WTC11 (cell line): Measurements from ENCODE around the gene CBFB. TPM values are rescaled to one million over a fixed set of nuclear protein-coding genes. Genes with fewer than 3 reads are reported as not detected.

Experiments used
- ATAC-seq: fragments of 200-7000 bp; cut with Tn5 transposase; 2 replicates; pipeline ENCODE4 v1.10.0; 2021; ENCODE audit warnings: mild to moderate bottlenecking, moderate library complexity
- CTCF ChIA-PET: fragments of 300-600 bp; sonication (Branson Sonifier 250); formaldehyde crosslinking; loops from one replicate; lab custom pipeline; 2021; ENCODE audit warnings: antibody characterized with exemption; lab: Charles Lee
- POLR2A ChIA-PET: fragments of 350-600 bp; sonication (Branson Sonifier 250); formaldehyde crosslinking; loops from one replicate; lab custom pipeline; 2021; ENCODE audit warnings: antibody characterized with exemption; lab: Charles Lee
- DNase-seq: peaks from one replicate; pipeline ENCODE4 v3.0.0; 2021; ENCODE audit warnings: low spot score
- H3K27ac Mint-ChIP-seq: 2 replicates; pipeline ENCODE4 v1.8.0; 2021; ENCODE audit warnings: mixed read lengths
- H3K27me3 Mint-ChIP-seq: 2 replicates; pipeline ENCODE4 v1.8.0; 2021; ENCODE audit warnings: low read depth, mild to moderate bottlenecking, moderate library complexity, mixed read lengths
- H3K36me3 Mint-ChIP-seq: 2 replicates; pipeline ENCODE4 v1.8.0; 2021; ENCODE audit warnings: mixed read lengths
- H3K4me1 Mint-ChIP-seq: 2 replicates; pipeline ENCODE4 v1.8.0; 2022; ENCODE audit warnings: mixed read lengths
- H3K4me3 Mint-ChIP-seq: 2 replicates; pipeline ENCODE4 v1.8.0; 2021; ENCODE audit warnings: mild to moderate bottlenecking, moderate library complexity, mixed read lengths
- H3K9me3 Mint-ChIP-seq: 2 replicates; pipeline ENCODE4 v1.8.0; 2021; ENCODE audit warnings: mixed read lengths
- ARID4B ChIP-seq: sonication (generic); formaldehyde crosslinking; IDR thresholded peaks from 2 replicates; pipeline ENCODE4 v1.8.0; 2023; ENCODE audit warnings: missing genetic modification reagents, mild to moderate bottlenecking, borderline replicate concordance
- ATF3 ChIP-seq: sonication (generic); formaldehyde crosslinking; conservative IDR thresholded peaks from 2 replicates; pipeline ENCODE4 v1.8.1; 2022; ENCODE audit warnings: mild to moderate bottlenecking, missing genetic modification reagents
- CBFB ChIP-seq: sonication (generic); formaldehyde crosslinking; IDR thresholded peaks from 2 replicates; pipeline ENCODE4 v1.8.1; 2022; ENCODE audit warnings: mild to moderate bottlenecking, low read depth, missing genetic modification reagents
- CREB1 ChIP-seq: sonication (generic); formaldehyde crosslinking; IDR thresholded peaks from 2 replicates; pipeline ENCODE4 v1.8.0; 2023; ENCODE audit warnings: mild to moderate bottlenecking, missing genetic modification reagents
- CTCF ChIP-seq: fragments of 200-600 bp; IDR thresholded peaks from 2 replicates; pipeline ENCODE4 v1.8.0; 2022; ENCODE audit warnings: antibody characterized with exemption
- GRHL2 ChIP-seq: fragments of 250-450 bp; sonication (Bioruptor Pico); IDR thresholded peaks from 2 replicates; pipeline ENCODE4 v1.8.0; 2022; ENCODE audit warnings: mild to moderate bottlenecking, moderate library complexity; ENCODE audit not compliant: insufficient replicate concordance, severe bottlenecking
- NFYB ChIP-seq: sonication (generic); formaldehyde crosslinking; conservative IDR thresholded peaks from 2 replicates; pipeline ENCODE4 v1.8.0; 2022; ENCODE audit warnings: low read depth, missing genetic modification reagents
- NR1H2 ChIP-seq: sonication (generic); formaldehyde crosslinking; IDR thresholded peaks from 2 replicates; pipeline ENCODE4 v1.9.0; 2021; ENCODE audit warnings: mild to moderate bottlenecking, moderate library complexity, missing genetic modification reagents
- ZBTB43 ChIP-seq: sonication (generic); formaldehyde crosslinking; IDR thresholded peaks from 2 replicates; pipeline ENCODE4 v1.8.1; 2023; ENCODE audit warnings: mild to moderate bottlenecking, missing genetic modification reagents
- ZNF396 ChIP-seq: fragments of 250-450 bp; sonication (Bioruptor Pico); IDR thresholded peaks from 2 replicates; pipeline ENCODE4 v1.8.0; 2021; ENCODE audit warnings: mild to moderate bottlenecking, moderate library complexity, borderline replicate concordance
- ZNF423 ChIP-seq: fragments of 250-450 bp; sonication (Bioruptor Pico); IDR thresholded peaks from 2 replicates; pipeline ENCODE4 v2.1.2; 2022; ENCODE audit warnings: mild to moderate bottlenecking, moderate library complexity
- ZNF671 ChIP-seq: fragments of 250-450 bp; sonication (Bioruptor Pico); IDR thresholded peaks from 2 replicates; pipeline ENCODE4 v1.8.0; 2021; ENCODE audit warnings: mild to moderate bottlenecking
- total RNA-seq: library from RNA; stranded (reverse); gene quantifications from 3 replicates; pipeline ENCODE4 v1.2.3, GENCODE V29; 2021

The CBFB gene
- total RNA-seq, 1 experiment from 2014 or later: 36.9 TPM

GRCh38 chr16:67147437-67148140 is 118.6 kb downstream of the CBFB start (continued):
- no peak for TF ChIP-seq ARID4B (CRISPR knock-in tag)

- Mint-ChIP-seq H3K27ac (no peak overlapping the region), H3K4me3 (no peak overlapping the region), H3K9me3 (no peaks in the 10 kb centered on the region), H3K27me3 (peaks cover 31% of the 10 kb centered on the region), H3K36me3 (peaks cover 21% of the 10 kb centered on the region), H3K4me1 (peaks cover 8% of the 10 kb centered on the region)
- DNase-seq: no peak
- no peak for ATAC-seq
- ChIA-PET POLR2A (no interaction called here), CTCF (interaction anchor here (4.6 kb wide), 1 partner anchor 188 kb away, joined by 32 read pairs; the partner anchor contains the start of gene CES3)
- TF ChIP-seq ZBTB43 (CRISPR knock-in tag) (no peak), CTCF (no peak), ATF3 (CRISPR knock-in tag) (no peak), CBFB (no peak)
Measured at GRCh38 chr16:67148221-67148620, 119.3 kb downstream of the CBFB start.

GRCh38 chr16:67148656-67149275 is 119.8 kb downstream of the CBFB start:
- ATAC-seq (no peak), DNase-seq (no peak)
- peak overlapping the region; percentile 48; the same call in 1 of the 2 replicates for H3K4me3 Mint-ChIP-seq
- peaks cover 37% of the 10 kb centered on the region for H3K27me3 Mint-ChIP-seq
- ChIA-PET POLR2A (no interaction called here), CTCF (interaction anchor here (0.6 to 15.3 kb wide), 8 partner anchors 10 to 192 kb away, joined by 3 to 386 read pairs (median 12); partner anchors contain the start of genes CES3, HSF4 and NOL3)
- peaks cover 17% of the 10 kb centered on the region for H3K36me3 Mint-ChIP-seq
- TF ChIP-seq CREB1 (CRISPR knock-in tag) (no peak), NFYB (CRISPR knock-in tag) (no peak), ZNF396 (CRISPR knock-in tag) (no peak), NR1H2 (CRISPR knock-in tag) (no peak), ZNF671 (no peak), ZNF423 (CRISPR knock-in tag) (no peak), GRHL2 (CRISPR knock-in tag) (no peak)
- no peak overlapping the region for H3K27ac Mint-ChIP-seq
- no peaks in the 10 kb centered on the region for H3K9me3 Mint-ChIP-seq
- H3K4me1 Mint-ChIP-seq: peaks cover 8% of the 10 kb centered on the region
